ENCODE measurements around the gene HACL1. TPM values are rescaled to one million over a fixed set of nuclear protein-coding genes. Genes with fewer than 3 reads are reported as not detected.

The HACL1 gene
- total RNA-seq (2014; rRNA removed; shearing (Covaris generic)) = 52.0 and 69.3 TPM in 2 replicates

- H3K4me3 ChIP-seq (ENCODE audit: insufficient read depth, low read depth, low read length) = peak within 1 kb of the TSS; percentile 77
- peak; percentile 92 for DNase-seq
These were observed at the start of gene HACL1, which contains the start of gene BTD for GRCh38 chr3:15601399-15602145. Gene HACL1 (minus strand): TSS chr3:15601569. CDS start chr3:15601463, 106 bp downstream. Gene BTD (plus strand): TSS chr3:15601745. CDS start chr3:15635440, 33,695 bp downstream.

GRCh38 chr3:15649858-15650257 lies 48.5 kb upstream of the HACL1 start:
- no peak for DNase-seq
- H3K27me3 ChIP-seq (ENCODE audit: control insufficient read depth, insufficient read depth, low read length) = no peaks in the 10 kb centered on the region
- no peak overlapping the region for H3K4me3 ChIP-seq (ENCODE audit: insufficient read depth, low read depth, low read length)
- peaks cover 1% of the 10 kb centered on the region for H3K36me3 ChIP-seq (replicated peaks; ENCODE audit: control insufficient read depth, insufficient read depth, low read length)

More at GRCh38 chr3:15601399-15602145, at the start of gene HACL1, which contains the start of gene BTD:
- no peaks in the 10 kb centered on the region for H3K27me3 ChIP-seq (ENCODE audit: control insufficient read depth, insufficient read depth, low read length)
- H3K36me3 ChIP-seq (replicated peaks; ENCODE audit: control insufficient read depth, insufficient read depth, low read length) = peaks cover 13% of the 10 kb centered on the region

GRCh38 chr3:15649341-15649740 lies 48.0 kb upstream of the HACL1 start:
- no peak for DNase-seq
- Histone ChIP-seq H3K36me3 (replicated peaks; ENCODE audit: control insufficient read depth, insufficient read depth, low read length) (peaks cover 5% of the 10 kb centered on the region), H3K27me3 (ENCODE audit: control insufficient read depth, insufficient read depth, low read length) (no peaks in the 10 kb centered on the region)

GRCh38 chr3:15647611-15648167 lies 46.3 kb upstream of the HACL1 start:
- no peak for DNase-seq
- Histone ChIP-seq H3K36me3 (replicated peaks; ENCODE audit: control insufficient read depth, insufficient read depth, low read length) (peaks cover 5% of the 10 kb centered on the region), H3K4me3 (ENCODE audit: insufficient read depth, low read depth, low read length) (no peak overlapping the region), H3K27me3 (ENCODE audit: control insufficient read depth, insufficient read depth, low read length) (no peaks in the 10 kb centered on the region)

More at GRCh38 chr3:15649341-15649740, 48.0 kb upstream of the HACL1 start:
- no peak overlapping the region for H3K4me3 ChIP-seq (ENCODE audit: insufficient read depth, low read depth, low read length)

- no peaks in the 10 kb centered on the region for H3K27me3 ChIP-seq (ENCODE audit: control insufficient read depth, insufficient read depth, low read length)
- H3K36me3 ChIP-seq (replicated peaks; ENCODE audit: control insufficient read depth, insufficient read depth, low read length) = peaks cover 5% of the 10 kb centered on the region
- DNase-seq = no peak
- no peak overlapping the region for H3K4me3 ChIP-seq (ENCODE audit: insufficient read depth, low read depth, low read length)
These were observed 45.6 kb upstream of the HACL1 start for GRCh38 chr3:15646851-15647511.

GRCh38 chr3:15645740-15646501 lies 44.6 kb upstream of the HACL1 start:
- no peak overlapping the region for H3K4me3 ChIP-seq (ENCODE audit: insufficient read depth, low read depth, low read length)
- no peak for DNase-seq
- no peaks in the 10 kb centered on the region for H3K27me3 ChIP-seq (ENCODE audit: control insufficient read depth, insufficient read depth, low read length)
- peaks cover 5% of the 10 kb centered on the region for H3K36me3 ChIP-seq (replicated peaks; ENCODE audit: control insufficient read depth, insufficient read depth, low read length)

- no peak for DNase-seq
- H3K4me3 ChIP-seq (ENCODE audit: insufficient read depth, low read depth, low read length) = no peak overlapping the region
These were observed 43.9 kb upstream of the HACL1 start for GRCh38 chr3:15645246-15645645.

GRCh38 chr3:15638891-15639262 lies 37.5 kb upstream of the HACL1 start:
- no peaks in the 10 kb centered on the region for H3K36me3 ChIP-seq (replicated peaks; ENCODE audit: control insufficient read depth, insufficient read depth, low read length)
- DNase-seq = no peak

More at GRCh38 chr3:15645246-15645645, 43.9 kb upstream of the HACL1 start:
- Histone ChIP-seq H3K36me3 (replicated peaks; ENCODE audit: control insufficient read depth, insufficient read depth, low read length) (peaks cover 5% of the 10 kb centered on the region), H3K27me3 (ENCODE audit: control insufficient read depth, insufficient read depth, low read length) (no peaks in the 10 kb centered on the region)

GRCh38 chr3:15638193-15638890 lies 37.0 kb upstream of the HACL1 start:
- no peak for DNase-seq
- H3K27me3 ChIP-seq (ENCODE audit: control insufficient read depth, insufficient read depth, low read length) = no peaks in the 10 kb centered on the region

More at GRCh38 chr3:15638891-15639262, 37.5 kb upstream of the HACL1 start:
- Histone ChIP-seq H3K27me3 (ENCODE audit: control insufficient read depth, insufficient read depth, low read length) (no peaks in the 10 kb centered on the region), H3K4me3 (ENCODE audit: insufficient read depth, low read depth, low read length) (no peak overlapping the region)

GRCh38 chr3:15637131-15637951 lies 36.0 kb upstream of the HACL1 start:
- no peaks in the 10 kb centered on the region for H3K36me3 ChIP-seq (replicated peaks; ENCODE audit: control insufficient read depth, insufficient read depth, low read length)
- DNase-seq = no peak
- no peak overlapping the region for H3K4me3 ChIP-seq (ENCODE audit: insufficient read depth, low read depth, low read length)
- H3K27me3 ChIP-seq (ENCODE audit: control insufficient read depth, insufficient read depth, low read length) = no peaks in the 10 kb centered on the region

More at GRCh38 chr3:15638193-15638890, 37.0 kb upstream of the HACL1 start:
- no peak overlapping the region for H3K4me3 ChIP-seq (ENCODE audit: insufficient read depth, low read depth, low read length)
- H3K36me3 ChIP-seq (replicated peaks; ENCODE audit: control insufficient read depth, insufficient read depth, low read length) = no peaks in the 10 kb centered on the region

GRCh38 chr3:15636028-15636709 lies 34.8 kb upstream of the HACL1 start:
- no peak for DNase-seq
- Histone ChIP-seq H3K4me3 (ENCODE audit: insufficient read depth, low read depth, low read length) (no peak overlapping the region), H3K27me3 (ENCODE audit: control insufficient read depth, insufficient read depth, low read length) (no peaks in the 10 kb centered on the region), H3K36me3 (replicated peaks; ENCODE audit: control insufficient read depth, insufficient read depth, low read length) (no peaks in the 10 kb centered on the region)

- no peak for DNase-seq
- no peaks in the 10 kb centered on the region for H3K27me3 ChIP-seq (ENCODE audit: control insufficient read depth, insufficient read depth, low read length)
- H3K4me3 ChIP-seq (ENCODE audit: insufficient read depth, low read depth, low read length) = no peak overlapping the region
- H3K36me3 ChIP-seq (replicated peaks; ENCODE audit: control insufficient read depth, insufficient read depth, low read length) = no peaks in the 10 kb centered on the region
These were observed 33.8 kb upstream of the HACL1 start for GRCh38 chr3:15635121-15635661.

All from H7 (cell line).